NOMO-1 treated with dmso at 0.1 percent for 144 hours (cell line): ENCODE results near the gene ART3.
"Not testable (repeated sequence)": the region's sequence is repeated elsewhere in the genome, so short reads cannot be mapped to it uniquely, and the experiment has no call there.

Experiments
- DNase-seq: peaks from one replicate; lab custom pipeline; 2025; ENCODE audit not compliant: unreplicated experiment; lab: John Stamatoyannopoulos, UW

Gene ART3

GRCh38 chr4:76074468-76074867, at the start of gene ART3:
Gene ART3, plus strand, starts transcription at chr4:76074709. Its CDS starts 1,181 bp downstream, at chr4:76075890.
- DNase-seq = no peak

GRCh38 chr4:76028350-76028765, 46.2 kb upstream of the ART3 start:
- peak; percentile 39 for DNase-seq

GRCh38 chr4:76029300-76029699, 45.2 kb upstream of the ART3 start:
- no peak for DNase-seq

GRCh38 chr4:76035141-76035540, 39.4 kb upstream of the ART3 start:
- peak; percentile 80 for DNase-seq

GRCh38 chr4:76035799-76036380, 38.6 kb upstream of the ART3 start, which contains the start of gene CXCL11:
Gene CXCL11, minus strand, starts transcription at chr4:76036070. Its CDS starts 83 bp downstream, at chr4:76035987.
- no peak for DNase-seq

GRCh38 chr4:76036855-76037254, 37.7 kb upstream of the ART3 start:
- no peak for DNase-seq

GRCh38 chr4:76042241-76042998, 32.1 kb upstream of the ART3 start:
- not testable (repeated sequence) for DNase-seq

- DNase-seq = not testable (repeated sequence)
Observed at GRCh38 chr4:76043306-76043705, 31.2 kb upstream of the ART3 start.

GRCh38 chr4:76044686-76045085, 29.8 kb upstream of the ART3 start:
- DNase-seq = not testable (repeated sequence)

GRCh38 chr4:76049860-76050416, 24.6 kb upstream of the ART3 start:
- not testable (repeated sequence) for DNase-seq

- not testable (repeated sequence) for DNase-seq
Observed at GRCh38 chr4:76050560-76051050, 23.9 kb upstream of the ART3 start.

- DNase-seq = no peak
Observed at GRCh38 chr4:76053730-76054129, 20.8 kb upstream of the ART3 start.

GRCh38 chr4:76055016-76055415, 19.5 kb upstream of the ART3 start:
- DNase-seq = no peak

GRCh38 chr4:76055421-76055820, 19.1 kb upstream of the ART3 start:
- no peak for DNase-seq

GRCh38 chr4:76058302-76058701, 16.2 kb upstream of the ART3 start:
- DNase-seq = no peak

- DNase-seq = no peak
Observed at GRCh38 chr4:76058888-76059426, 15.6 kb upstream of the ART3 start.

GRCh38 chr4:76059750-76060149, 14.8 kb upstream of the ART3 start:
- DNase-seq = peak; percentile 51

- DNase-seq = no peak
Observed at GRCh38 chr4:76060506-76060905, 14.0 kb upstream of the ART3 start.

- DNase-seq = no peak
Observed at GRCh38 chr4:76061421-76061820, 13.1 kb upstream of the ART3 start.

- peak; percentile 53 for DNase-seq
Observed at GRCh38 chr4:76061982-76062381, 12.5 kb upstream of the ART3 start.

- no peak for DNase-seq
Observed at GRCh38 chr4:76066546-76066945, 8.0 kb upstream of the ART3 start.
